SK-N-SH (cell line): ENCODE results near the gene PLBD2.

ENCODE experiments used
- EZH2phosphoT487 ChIP-seq: fragments of 200-600 bp; sonication (generic); IDR thresholded peaks from 2 replicates; pipeline ENCODE4 v1.6.1; 2017; ENCODE audit warnings: low read depth, mixed run types, mild to moderate bottlenecking, antibody characterized with exemption, moderate library complexity, borderline replicate concordance
- FOSL2 ChIP-seq: IDR thresholded peaks from 2 replicates; pipeline ENCODE4 v1.4.0; 2012; ENCODE audit warnings: low read depth, mild to moderate bottlenecking, moderate library complexity, borderline replicate concordance
- POLR2AphosphoS5 ChIP-seq: IDR thresholded peaks from 2 replicates; pipeline ENCODE4 v1.6.1; 2012; ENCODE audit warnings: low read depth, low read length
- RCOR1 ChIP-seq: fragments of 150-350 bp; IDR thresholded peaks from 2 replicates; pipeline ENCODE4 v1.6.1; 2017; ENCODE audit warnings: antibody characterized with exemption, low read length
- RFX5 ChIP-seq: IDR thresholded peaks from 2 replicates; pipeline ENCODE4 v1.6.1; 2012; ENCODE audit warnings: mild to moderate bottlenecking, improper control_type of control experiment, low read length
- SIN3A ChIP-seq: IDR thresholded peaks from 2 replicates; pipeline ENCODE4 v1.6.1; 2012; ENCODE audit warnings: low read depth, mild to moderate bottlenecking, low read length, moderate library complexity, borderline replicate concordance
- TEAD4 ChIP-seq: IDR thresholded peaks from 2 replicates; pipeline ENCODE4 v1.4.0; 2012; ENCODE audit warnings: mild to moderate bottlenecking, borderline replicate concordance; ENCODE audit not compliant: insufficient read depth
- TF ChIP-seq, protein P1 (sequence below): fragments of 200-600 bp; sonication (generic); IDR thresholded peaks from 2 replicates; pipeline ENCODE4 v1.6.1; 2017; ENCODE audit warnings: antibody characterized with exemption, mild to moderate bottlenecking, moderate library complexity

DNA sequence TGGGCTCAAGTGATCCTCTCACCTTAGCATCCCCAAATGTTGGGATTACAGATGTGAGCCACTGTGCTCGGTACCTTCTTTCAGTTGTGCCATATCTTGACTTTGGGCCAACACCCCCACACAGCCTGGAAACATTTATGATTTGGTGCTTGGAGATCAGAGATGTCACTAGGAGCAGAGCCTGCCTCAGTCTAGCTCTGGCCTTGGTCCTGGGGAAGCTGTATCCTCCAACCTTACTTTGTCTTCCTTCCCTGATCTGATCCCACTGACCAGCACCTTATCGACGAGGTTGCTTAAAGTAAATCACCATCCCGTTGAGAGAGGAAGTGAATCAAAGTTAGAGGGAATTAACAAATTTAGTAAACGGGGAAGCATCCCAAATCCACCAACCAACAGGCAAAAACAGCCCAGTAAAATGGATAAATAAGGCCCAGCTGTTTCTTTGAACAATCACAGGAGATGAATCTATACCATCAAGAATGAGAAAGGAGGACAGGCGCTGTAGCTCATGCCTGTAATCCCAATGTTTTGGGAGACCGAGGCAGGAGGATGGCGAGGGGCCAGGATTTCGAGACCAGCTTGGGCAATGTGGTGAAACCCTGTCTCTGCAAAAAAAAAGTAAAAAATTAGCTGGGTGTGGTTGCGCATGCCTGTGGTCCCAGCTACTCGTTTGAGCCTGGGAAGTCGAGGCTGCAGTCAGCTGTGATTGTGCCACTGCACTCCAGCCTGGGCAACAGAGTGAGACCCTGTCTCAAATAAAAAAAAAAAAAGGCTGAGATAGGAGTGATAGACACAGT is 3.4 kb downstream of the PLBD2 start:
- no peak for TF ChIP-seq POLR2AphosphoS5
- TF ChIP-seq FOSL2: no peak
- TF ChIP-seq RCOR1: no peak
- TF ChIP-seq TEAD4: no peak
- no peak for TF ChIP-seq EZH2phosphoT487
- no peak for TF ChIP-seq SIN3A
- TF ChIP-seq, protein P1, sequence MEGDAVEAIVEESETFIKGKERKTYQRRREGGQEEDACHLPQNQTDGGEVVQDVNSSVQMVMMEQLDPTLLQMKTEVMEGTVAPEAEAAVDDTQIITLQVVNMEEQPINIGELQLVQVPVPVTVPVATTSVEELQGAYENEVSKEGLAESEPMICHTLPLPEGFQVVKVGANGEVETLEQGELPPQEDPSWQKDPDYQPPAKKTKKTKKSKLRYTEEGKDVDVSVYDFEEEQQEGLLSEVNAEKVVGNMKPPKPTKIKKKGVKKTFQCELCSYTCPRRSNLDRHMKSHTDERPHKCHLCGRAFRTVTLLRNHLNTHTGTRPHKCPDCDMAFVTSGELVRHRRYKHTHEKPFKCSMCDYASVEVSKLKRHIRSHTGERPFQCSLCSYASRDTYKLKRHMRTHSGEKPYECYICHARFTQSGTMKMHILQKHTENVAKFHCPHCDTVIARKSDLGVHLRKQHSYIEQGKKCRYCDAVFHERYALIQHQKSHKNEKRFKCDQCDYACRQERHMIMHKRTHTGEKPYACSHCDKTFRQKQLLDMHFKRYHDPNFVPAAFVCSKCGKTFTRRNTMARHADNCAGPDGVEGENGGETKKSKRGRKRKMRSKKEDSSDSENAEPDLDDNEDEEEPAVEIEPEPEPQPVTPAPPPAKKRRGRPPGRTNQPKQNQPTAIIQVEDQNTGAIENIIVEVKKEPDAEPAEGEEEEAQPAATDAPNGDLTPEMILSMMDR: no peak
- no peak for TF ChIP-seq RFX5
